ENCODE data around the gene NHS.

The NHS gene

DNA sequence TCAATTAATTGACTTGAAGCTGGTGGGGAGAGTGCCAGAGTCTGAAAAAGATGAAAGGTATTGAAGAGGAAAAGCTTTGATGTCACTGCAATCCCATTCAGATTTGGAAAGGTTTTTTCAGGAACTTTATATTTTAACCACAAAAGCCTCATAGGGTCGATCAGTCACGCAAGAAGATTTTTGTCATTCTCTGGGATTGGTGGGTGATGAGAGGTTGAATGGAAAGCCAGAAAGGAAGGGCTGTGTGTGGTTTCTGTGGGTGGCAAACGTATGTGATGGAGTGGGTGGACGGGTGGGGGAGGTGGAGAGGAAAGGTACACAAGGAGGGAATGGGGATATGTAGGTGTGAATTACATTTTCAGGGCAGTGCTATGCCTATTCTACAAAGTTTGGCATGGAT lies 188.5 kb downstream of the NHS start:
- Histone ChIP-seq H3K79me2 (ENCODE audit: low read length) (no peaks in the 10 kb centered on the region), H3K9me2 (replicated peaks; ENCODE audit: insufficient read depth, low read length) (no peaks in the 10 kb centered on the region), H3K4me2 (ENCODE audit: low read depth, low read length) (no peak overlapping the region), H3K9me3 (replicated peaks; ENCODE audit: insufficient read depth, low read length) (no peaks in the 10 kb centered on the region), H3K4me3 (ENCODE audit: low read length) (no peak overlapping the region), H3K27ac (ENCODE audit: low read length) (no peak overlapping the region), H2AFZ (ENCODE audit: low read length) (no peak overlapping the region), H3K27me3 (replicated peaks; ENCODE audit: insufficient read depth, low read length) (no peaks in the 10 kb centered on the region), H3F3A (ENCODE audit: insufficient read depth, low read length) (no peaks in the 10 kb centered on the region), H3K4me1 (ENCODE audit: low read length) (no peaks in the 10 kb centered on the region), H3K36me3 (replicated peaks; ENCODE audit: insufficient read depth, low read length) (no peaks in the 10 kb centered on the region), H3K9ac (ENCODE audit: low read length) (no peak overlapping the region), H4K20me1 (ENCODE audit: insufficient read depth, low read length) (no peaks in the 10 kb centered on the region)
- TF ChIP-seq EZH2 (optimal IDR thresholded peaks at IDR 0.05; ENCODE audit: low read depth, low read length) (no peak), EZH2phosphoT487 (IDR thresholded peaks at IDR 0.05; ENCODE audit: low read length) (no peak)
- TF ChIP-seq, protein P1, sequence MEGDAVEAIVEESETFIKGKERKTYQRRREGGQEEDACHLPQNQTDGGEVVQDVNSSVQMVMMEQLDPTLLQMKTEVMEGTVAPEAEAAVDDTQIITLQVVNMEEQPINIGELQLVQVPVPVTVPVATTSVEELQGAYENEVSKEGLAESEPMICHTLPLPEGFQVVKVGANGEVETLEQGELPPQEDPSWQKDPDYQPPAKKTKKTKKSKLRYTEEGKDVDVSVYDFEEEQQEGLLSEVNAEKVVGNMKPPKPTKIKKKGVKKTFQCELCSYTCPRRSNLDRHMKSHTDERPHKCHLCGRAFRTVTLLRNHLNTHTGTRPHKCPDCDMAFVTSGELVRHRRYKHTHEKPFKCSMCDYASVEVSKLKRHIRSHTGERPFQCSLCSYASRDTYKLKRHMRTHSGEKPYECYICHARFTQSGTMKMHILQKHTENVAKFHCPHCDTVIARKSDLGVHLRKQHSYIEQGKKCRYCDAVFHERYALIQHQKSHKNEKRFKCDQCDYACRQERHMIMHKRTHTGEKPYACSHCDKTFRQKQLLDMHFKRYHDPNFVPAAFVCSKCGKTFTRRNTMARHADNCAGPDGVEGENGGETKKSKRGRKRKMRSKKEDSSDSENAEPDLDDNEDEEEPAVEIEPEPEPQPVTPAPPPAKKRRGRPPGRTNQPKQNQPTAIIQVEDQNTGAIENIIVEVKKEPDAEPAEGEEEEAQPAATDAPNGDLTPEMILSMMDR (IDR thresholded peaks at IDR 0.05; ENCODE audit: low read length): no peak
- no peak for DNase-seq

DNA sequence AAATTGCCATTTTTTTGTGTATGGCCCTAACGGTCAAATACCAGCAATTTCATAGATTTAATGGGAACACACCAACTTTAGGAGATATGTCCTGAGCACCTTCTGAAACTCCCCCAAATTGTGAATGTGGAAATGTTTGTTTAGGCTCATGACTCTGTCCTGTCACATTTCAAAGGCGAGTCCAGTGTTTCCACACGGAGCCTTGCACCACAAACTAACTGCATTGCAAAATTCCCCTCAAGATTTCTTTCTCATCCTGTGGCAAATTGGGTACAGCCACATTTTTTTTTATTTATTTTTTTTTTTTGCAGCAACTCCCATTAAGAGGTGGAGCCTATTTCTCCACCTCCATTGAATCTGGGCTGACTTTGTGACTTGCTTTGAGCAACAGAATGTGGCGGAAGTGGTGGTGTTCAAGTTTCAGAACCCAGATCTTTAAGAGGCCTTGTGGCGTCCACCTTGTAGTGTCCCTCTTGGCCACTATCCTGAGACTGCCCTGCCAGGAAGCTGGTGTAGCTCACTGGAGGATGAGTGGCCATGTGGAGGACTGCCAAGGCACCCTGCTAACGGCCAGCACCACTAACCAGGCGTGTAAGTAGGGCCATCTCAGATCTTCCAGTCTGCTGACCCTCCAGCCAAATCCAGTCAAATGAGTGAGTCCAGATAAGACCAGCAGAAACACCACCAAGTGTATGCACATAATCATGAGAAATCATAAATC lies 189.8 kb downstream of the NHS start:
- Histone ChIP-seq H3K9ac (ENCODE audit: low read length) (no peak overlapping the region), H3K27ac (ENCODE audit: low read length) (no peak overlapping the region), H3K4me3 (ENCODE audit: low read length) (no peak overlapping the region), H3K9me2 (replicated peaks; ENCODE audit: insufficient read depth, low read length) (no peaks in the 10 kb centered on the region), H4K20me1 (ENCODE audit: insufficient read depth, low read length) (no peaks in the 10 kb centered on the region), H3K4me2 (ENCODE audit: low read depth, low read length) (no peak overlapping the region), H3K9me3 (replicated peaks; ENCODE audit: insufficient read depth, low read length) (no peaks in the 10 kb centered on the region), H3K27me3 (replicated peaks; ENCODE audit: insufficient read depth, low read length) (no peaks in the 10 kb centered on the region), H2AFZ (ENCODE audit: low read length) (no peak overlapping the region), H3F3A (ENCODE audit: insufficient read depth, low read length) (no peaks in the 10 kb centered on the region), H3K79me2 (ENCODE audit: low read length) (no peaks in the 10 kb centered on the region), H3K4me1 (ENCODE audit: low read length) (no peaks in the 10 kb centered on the region), H3K36me3 (replicated peaks; ENCODE audit: insufficient read depth, low read length) (no peaks in the 10 kb centered on the region)
- no peak for DNase-seq
- no peak for TF ChIP-seq EZH2 (optimal IDR thresholded peaks at IDR 0.05; ENCODE audit: low read depth, low read length)
- TF ChIP-seq EZH2phosphoT487 (IDR thresholded peaks at IDR 0.05; ENCODE audit: low read length): no peak
- TF ChIP-seq, protein P1 (IDR thresholded peaks at IDR 0.05; ENCODE audit: low read length): no peak

DNA sequence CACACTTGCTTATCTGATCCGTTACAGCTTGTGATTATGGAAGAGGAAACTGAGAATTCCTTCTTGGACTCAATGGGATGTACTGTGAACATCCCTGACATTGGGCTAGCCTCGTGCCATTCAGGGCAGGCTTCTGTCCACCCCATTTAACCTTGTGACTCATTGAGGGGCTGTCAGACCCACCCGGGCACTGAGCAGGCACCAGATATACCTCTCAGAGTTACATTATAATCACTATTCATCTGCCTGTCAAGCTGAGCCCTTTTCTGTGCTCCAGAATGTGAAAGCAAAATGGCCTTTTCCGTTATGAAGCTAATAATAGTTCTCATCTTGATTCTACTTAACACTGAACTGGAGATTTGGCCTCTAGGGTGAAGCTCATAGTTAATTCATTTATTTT lies 191.7 kb downstream of the NHS start:
- Histone ChIP-seq H3K9ac (ENCODE audit: low read length) (no peak overlapping the region), H3K27ac (ENCODE audit: low read length) (no peak overlapping the region), H3K9me2 (replicated peaks; ENCODE audit: insufficient read depth, low read length) (no peaks in the 10 kb centered on the region), H3K4me3 (ENCODE audit: low read length) (no peak overlapping the region), H3K4me2 (ENCODE audit: low read depth, low read length) (no peak overlapping the region), H3K36me3 (replicated peaks; ENCODE audit: insufficient read depth, low read length) (no peaks in the 10 kb centered on the region), H2AFZ (ENCODE audit: low read length) (no peak overlapping the region), H4K20me1 (ENCODE audit: insufficient read depth, low read length) (no peaks in the 10 kb centered on the region), H3K9me3 (replicated peaks; ENCODE audit: insufficient read depth, low read length) (no peaks in the 10 kb centered on the region), H3K79me2 (ENCODE audit: low read length) (no peaks in the 10 kb centered on the region), H3F3A (ENCODE audit: insufficient read depth, low read length) (no peaks in the 10 kb centered on the region), H3K27me3 (replicated peaks; ENCODE audit: insufficient read depth, low read length) (no peaks in the 10 kb centered on the region), H3K4me1 (ENCODE audit: low read length) (no peaks in the 10 kb centered on the region)
- TF ChIP-seq, protein P1 (IDR thresholded peaks at IDR 0.05; ENCODE audit: low read length): no peak
- no peak for TF ChIP-seq EZH2phosphoT487 (IDR thresholded peaks at IDR 0.05; ENCODE audit: low read length)
- no peak for TF ChIP-seq EZH2 (optimal IDR thresholded peaks at IDR 0.05; ENCODE audit: low read depth, low read length)
- peak; percentile 7 for DNase-seq
